ENCODE data around the gene ERVW-1. TPM values are rescaled to one million over a fixed set of nuclear protein-coding genes. Genes with fewer than 3 reads are reported as not detected.

Gene ERVW-1
- total RNA-seq, 2 experiments from 2014 or later, result not detected

GRCh38 chr7:92496876-92497275 is 19.1 kb upstream of the ERVW-1 start:
- CTCF ChIA-PET, result no interaction called here

DNA sequence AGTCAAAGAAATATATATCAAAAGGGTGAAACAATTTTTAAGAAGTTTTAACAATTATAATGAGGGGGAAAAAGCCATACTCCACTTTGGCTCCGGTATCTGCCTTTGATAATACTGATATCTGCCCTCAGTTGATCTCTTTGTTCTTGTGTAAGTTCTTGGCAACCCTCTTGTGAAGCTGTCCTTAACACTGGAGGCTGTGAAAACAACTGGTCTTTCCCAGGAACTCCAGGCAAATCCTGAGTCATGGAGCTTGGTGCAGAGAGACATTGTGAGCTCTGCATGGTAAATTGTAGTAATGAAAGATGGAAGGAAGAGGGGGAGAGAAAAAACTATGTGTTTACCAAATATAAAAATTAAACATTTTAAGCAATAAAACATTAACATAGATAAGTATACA is 11.9 kb upstream of the ERVW-1 start:
- Histone ChIP-seq H3K27ac (ENCODE audit: low read depth in 1 of 2, low read length in 2 of 2) (no peak overlapping the region), H3K4me3 (ENCODE audit: low read length) (no peak overlapping the region), H3K27me3 (ENCODE audit: control insufficient read depth in 1 of 2, insufficient read depth in 2 of 2, low read length in 2 of 2) (no peaks in the 10 kb centered on the region), H3K4me1 (ENCODE audit: insufficient read depth, low read length) (no peaks in the 10 kb centered on the region), H3K9me3 (ENCODE audit: control insufficient read depth in 1 of 2, insufficient read depth in 1 of 2, low read length in 2 of 2) (no peaks in the 10 kb centered on the region), H3K36me3 (ENCODE audit: insufficient read depth, low read length) (peaks cover 81% of the 10 kb centered on the region)
- Mint-ChIP-seq H3K36me3 (ENCODE audit: low read depth) (peaks cover 80% of the 10 kb centered on the region), H3K4me3 (no peak overlapping the region), H3K27me3 (no peaks in the 10 kb centered on the region), H3K9me3 (no peaks in the 10 kb centered on the region), H3K27ac (no peak overlapping the region), H3K4me1 (ENCODE audit: low read depth) (no peaks in the 10 kb centered on the region)
- intact Hi-C loops (cut with DNase I, micrococcal nuclease), result no loop called here
- ChIA-PET CTCF (interaction anchor here (1.7 kb wide), 1 partner anchor 42 kb away, joined by 6 read pairs; the partner anchor contains the start of gene GATAD1), POLR2A (interaction anchor here (1.2 kb wide), 1 partner anchor 39 kb away, joined by 3 read pairs; the partner anchor contains the start of genes PEX1 and RBM48)
- DNase-seq (no peak), ATAC-seq (ENCODE audit: poor library complexity) (no peak)
- TF ChIP-seq, protein P1, sequence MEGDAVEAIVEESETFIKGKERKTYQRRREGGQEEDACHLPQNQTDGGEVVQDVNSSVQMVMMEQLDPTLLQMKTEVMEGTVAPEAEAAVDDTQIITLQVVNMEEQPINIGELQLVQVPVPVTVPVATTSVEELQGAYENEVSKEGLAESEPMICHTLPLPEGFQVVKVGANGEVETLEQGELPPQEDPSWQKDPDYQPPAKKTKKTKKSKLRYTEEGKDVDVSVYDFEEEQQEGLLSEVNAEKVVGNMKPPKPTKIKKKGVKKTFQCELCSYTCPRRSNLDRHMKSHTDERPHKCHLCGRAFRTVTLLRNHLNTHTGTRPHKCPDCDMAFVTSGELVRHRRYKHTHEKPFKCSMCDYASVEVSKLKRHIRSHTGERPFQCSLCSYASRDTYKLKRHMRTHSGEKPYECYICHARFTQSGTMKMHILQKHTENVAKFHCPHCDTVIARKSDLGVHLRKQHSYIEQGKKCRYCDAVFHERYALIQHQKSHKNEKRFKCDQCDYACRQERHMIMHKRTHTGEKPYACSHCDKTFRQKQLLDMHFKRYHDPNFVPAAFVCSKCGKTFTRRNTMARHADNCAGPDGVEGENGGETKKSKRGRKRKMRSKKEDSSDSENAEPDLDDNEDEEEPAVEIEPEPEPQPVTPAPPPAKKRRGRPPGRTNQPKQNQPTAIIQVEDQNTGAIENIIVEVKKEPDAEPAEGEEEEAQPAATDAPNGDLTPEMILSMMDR (IDR thresholded peaks at IDR 0.05), result no peak

More at GRCh38 chr7:92496876-92497275, 19.1 kb upstream of the ERVW-1 start:
- H3K9me3 ChIP-seq (ENCODE audit: control insufficient read depth in 1 of 2, insufficient read depth in 1 of 2, low read length in 2 of 2), result no peaks in the 10 kb centered on the region
- peaks cover 73% of the 10 kb centered on the region for H3K36me3 ChIP-seq (ENCODE audit: insufficient read depth, low read length)
- ATAC-seq (ENCODE audit: poor library complexity) (no peak), DNase-seq (no peak)
- H3K4me1 ChIP-seq (ENCODE audit: insufficient read depth, low read length), result no peaks in the 10 kb centered on the region
- peaks cover 73% of the 10 kb centered on the region for H3K36me3 Mint-ChIP-seq (ENCODE audit: low read depth)
- no peak overlapping the region for H3K4me3 Mint-ChIP-seq
- intact Hi-C loops (cut with DNase I, micrococcal nuclease), result no loop called here
- H3K4me1 Mint-ChIP-seq (ENCODE audit: low read depth), result no peaks in the 10 kb centered on the region
- H3K4me3 ChIP-seq (ENCODE audit: low read length), result no peak overlapping the region
- POLR2A ChIA-PET, result no interaction called here
- H3K27me3 ChIP-seq (ENCODE audit: control insufficient read depth in 1 of 2, insufficient read depth in 2 of 2, low read length in 2 of 2), result no peaks in the 10 kb centered on the region
- H3K27me3 Mint-ChIP-seq, result no peaks in the 10 kb centered on the region
- TF ChIP-seq, protein P1 (IDR thresholded peaks at IDR 0.05), result no peak
- no peak overlapping the region for H3K27ac Mint-ChIP-seq
- no peak overlapping the region for H3K27ac ChIP-seq (ENCODE audit: low read depth in 1 of 2, low read length in 2 of 2)
- no peaks in the 10 kb centered on the region for H3K9me3 Mint-ChIP-seq

DNA sequence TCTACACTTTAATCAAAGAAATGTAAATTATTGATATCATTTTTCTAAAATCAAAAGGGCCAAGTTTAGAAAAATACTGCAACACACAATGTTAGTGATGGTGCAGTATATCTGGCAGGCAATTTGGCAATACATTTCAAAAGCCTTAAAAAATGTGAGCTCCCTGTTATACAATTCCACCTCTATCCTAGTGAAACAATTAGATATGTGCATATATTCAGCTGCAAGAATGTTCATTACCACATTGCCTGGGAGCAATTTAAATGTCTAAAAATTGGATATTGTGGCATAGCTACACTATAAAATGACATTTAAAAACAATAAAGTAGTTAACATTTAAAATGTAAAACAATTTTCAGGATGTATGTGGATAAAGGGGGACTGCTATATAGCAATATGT is 10.1 kb upstream of the ERVW-1 start:
- POLR2A ChIA-PET, result no interaction called here

More for the DNA sequence above, 10.1 kb upstream of the ERVW-1 start:
- Histone ChIP-seq H3K9me3 (ENCODE audit: control insufficient read depth in 1 of 2, insufficient read depth in 1 of 2, low read length in 2 of 2) (no peaks in the 10 kb centered on the region), H3K4me3 (ENCODE audit: low read length) (no peak overlapping the region), H3K36me3 (ENCODE audit: insufficient read depth, low read length) (peaks cover 64% of the 10 kb centered on the region), H3K4me1 (ENCODE audit: insufficient read depth, low read length) (no peaks in the 10 kb centered on the region), H3K27me3 (ENCODE audit: control insufficient read depth in 1 of 2, insufficient read depth in 2 of 2, low read length in 2 of 2) (no peaks in the 10 kb centered on the region), H3K27ac (ENCODE audit: low read depth in 1 of 2, low read length in 2 of 2) (no peak overlapping the region)
- intact Hi-C loops (cut with DNase I, micrococcal nuclease), result no loop called here
- no peak overlapping the region for H3K27ac Mint-ChIP-seq
- ATAC-seq (ENCODE audit: poor library complexity), result no peak
- peaks cover 64% of the 10 kb centered on the region for H3K36me3 Mint-ChIP-seq (ENCODE audit: low read depth)
- TF ChIP-seq, protein P1 (IDR thresholded peaks at IDR 0.05), result no peak
- no peaks in the 10 kb centered on the region for H3K9me3 Mint-ChIP-seq
- no peaks in the 10 kb centered on the region for H3K4me1 Mint-ChIP-seq (ENCODE audit: low read depth)
- no peak for DNase-seq
- no peak overlapping the region for H3K4me3 Mint-ChIP-seq
- H3K27me3 Mint-ChIP-seq, result no peaks in the 10 kb centered on the region
- CTCF ChIA-PET, result no interaction called here
